Liver (tissue), 3 donors: ENCODE measurements around the gene ZNF304.

Source experiments
- ATF3 ChIP-seq: IDR thresholded peaks from 2 replicates; pipeline ENCODE4 v1.6.1; 2016; ENCODE audit warnings: antibody characterized with exemption
- CTCF ChIP-seq: fragments of 150-350 bp; IDR thresholded peaks from 2 replicates; pipeline ENCODE4 v1.5.1; 2017; ENCODE audit warnings: improper control_type of control experiment, low read depth, low read length; ENCODE audit not compliant: missing input control
- FOXA1 ChIP-seq: IDR thresholded peaks from 2 replicates; pipeline ENCODE4 v1.6.1; 2016; ENCODE audit warnings: antibody characterized with exemption
- GABPA ChIP-seq, 2 donors: IDR thresholded peaks in 1 of 2; conservative IDR thresholded peaks in 1 of 2; 2 replicates each; pipeline ENCODE4 v1.6.1; 2016; ENCODE audit warnings: antibody characterized with exemption in 2 of 2, mild to moderate bottlenecking in 1 of 2, moderate library complexity in 1 of 2
- HNF4G ChIP-seq: IDR thresholded peaks from 2 replicates; pipeline ENCODE4 v1.6.1; 2016; ENCODE audit warnings: antibody characterized with exemption
- JUND ChIP-seq, 2 donors: IDR thresholded peaks; 2 replicates each; pipeline ENCODE4 v1.6.1; 2016; ENCODE audit warnings: antibody characterized with exemption in 2 of 2
- MAX ChIP-seq: IDR thresholded peaks from 2 replicates; pipeline ENCODE4 v1.6.1; 2016; ENCODE audit warnings: antibody characterized with exemption
- RAD21 ChIP-seq, 2 donors: IDR thresholded peaks; 2 replicates each; pipeline ENCODE4 v1.6.1; 2016; ENCODE audit warnings: antibody characterized with exemption in 2 of 2, mild to moderate bottlenecking in 2 of 2
- SP1 ChIP-seq: IDR thresholded peaks from 2 replicates; pipeline ENCODE4 v1.6.1; 2018; ENCODE audit warnings: antibody characterized with exemption, mild to moderate bottlenecking
- TAF1 ChIP-seq: conservative IDR thresholded peaks from 2 replicates; pipeline ENCODE4 v1.6.1; 2016; ENCODE audit warnings: antibody characterized with exemption, mild to moderate bottlenecking
- YY1 ChIP-seq: IDR thresholded peaks from 2 replicates; pipeline ENCODE4 v1.6.1; 2016; ENCODE audit warnings: antibody characterized with exemption, mild to moderate bottlenecking
- TF ChIP-seq, protein P1 (sequence below): IDR thresholded peaks from 2 replicates; pipeline ENCODE4 v1.6.1; 2016; ENCODE audit warnings: antibody characterized with exemption
- donor health status: healthy.
- donor health status: healthy.

DNA sequence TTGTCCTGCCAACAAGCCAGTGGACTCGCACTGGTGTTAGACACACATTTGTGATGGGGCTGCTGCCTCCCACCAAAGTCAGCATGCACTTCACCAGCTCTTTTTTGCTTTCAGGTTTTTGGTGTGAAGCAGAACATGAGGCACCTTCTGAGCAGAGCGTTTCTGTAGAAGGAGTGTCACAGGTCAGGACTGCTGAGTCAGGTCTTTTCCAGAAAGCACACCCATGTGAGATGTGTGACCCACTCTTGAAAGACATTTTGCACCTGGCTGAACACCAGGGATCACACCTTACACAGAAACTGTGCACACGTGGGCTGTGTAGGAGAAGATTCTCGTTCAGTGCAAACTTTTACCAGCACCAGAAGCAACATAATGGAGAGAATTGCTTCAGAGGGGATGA is 4.8 kb downstream of the ZNF304 start:
- TF ChIP-seq JUND (IDR thresholded peaks at IDR 0.05), result no peak
- TF ChIP-seq SP1, result no peak
- no peak for TF ChIP-seq FOXA1
- no peak for TF ChIP-seq CTCF
- no peak for TF ChIP-seq MAX
- no peak for TF ChIP-seq HNF4G
- no peak for TF ChIP-seq YY1
- TF ChIP-seq, protein P1, sequence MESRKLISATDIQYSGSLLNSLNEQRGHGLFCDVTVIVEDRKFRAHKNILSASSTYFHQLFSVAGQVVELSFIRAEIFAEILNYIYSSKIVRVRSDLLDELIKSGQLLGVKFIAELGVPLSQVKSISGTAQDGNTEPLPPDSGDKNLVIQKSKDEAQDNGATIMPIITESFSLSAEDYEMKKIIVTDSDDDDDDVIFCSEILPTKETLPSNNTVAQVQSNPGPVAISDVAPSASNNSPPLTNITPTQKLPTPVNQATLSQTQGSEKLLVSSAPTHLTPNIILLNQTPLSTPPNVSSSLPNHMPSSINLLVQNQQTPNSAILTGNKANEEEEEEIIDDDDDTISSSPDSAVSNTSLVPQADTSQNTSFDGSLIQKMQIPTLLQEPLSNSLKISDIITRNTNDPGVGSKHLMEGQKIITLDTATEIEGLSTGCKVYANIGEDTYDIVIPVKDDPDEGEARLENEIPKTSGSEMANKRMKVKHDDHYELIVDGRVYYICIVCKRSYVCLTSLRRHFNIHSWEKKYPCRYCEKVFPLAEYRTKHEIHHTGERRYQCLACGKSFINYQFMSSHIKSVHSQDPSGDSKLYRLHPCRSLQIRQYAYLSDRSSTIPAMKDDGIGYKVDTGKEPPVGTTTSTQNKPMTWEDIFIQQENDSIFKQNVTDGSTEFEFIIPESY, result no peak
- TF ChIP-seq RAD21 (IDR thresholded peaks at IDR 0.05), result no peak
- no peak for TF ChIP-seq GABPA (IDR thresholded peaks at IDR 0.05 in 1 of 2, conservative IDR thresholded peaks at IDR 0.05 in 1 of 2)
- no peak for TF ChIP-seq TAF1
- no peak for TF ChIP-seq ATF3
